Activated CD4-positive, alpha-beta T cell treated with anti-CD3 and anti-CD28 coated beads for 36 hours (primary cell): ENCODE results near the gene KLF11. TPM values are rescaled to one million over a fixed set of nuclear protein-coding genes. Genes with fewer than 3 reads are reported as not detected.

Source experiments
- ATAC-seq: fragments of 200-7000 bp; cut with Tn5 transposase; one replicate; pipeline ENCODE4 v1.10.0; 2021; ENCODE audit warnings: mild to moderate bottlenecking, moderate library complexity
- CTCF ChIA-PET: fragments of 350-600 bp; sonication (Branson Sonifier 250); formaldehyde crosslinking; loops from one replicate; lab custom pipeline; 2021; ENCODE audit warnings: antibody characterized with exemption; lab: Charles Lee
- POLR2A ChIA-PET: fragments of 350-600 bp; sonication (Branson Sonifier 250); formaldehyde crosslinking; loops from one replicate; lab custom pipeline; 2021; ENCODE audit warnings: antibody characterized with exemption, inconsistent platforms; lab: Charles Lee
- DNase-seq: peaks from one replicate; pipeline ENCODE4 v3.0.0-alpha.2; 2020
- H3K27ac Mint-ChIP-seq: one replicate; pipeline ENCODE4 v1.8.0; 2021; ENCODE audit warnings: mixed read lengths
- H3K27me3 Mint-ChIP-seq: one replicate; pipeline ENCODE4 v1.8.0; 2021; ENCODE audit warnings: mixed read lengths
- H3K36me3 Mint-ChIP-seq: one replicate; pipeline ENCODE4 v1.8.0; 2021; ENCODE audit warnings: low read depth, mixed read lengths
- H3K4me1 Mint-ChIP-seq: one replicate; pipeline ENCODE4 v1.8.0; 2021; ENCODE audit warnings: mixed read lengths
- H3K4me3 Mint-ChIP-seq: one replicate; pipeline ENCODE4 v1.8.0; 2021; ENCODE audit warnings: mild to moderate bottlenecking, moderate library complexity, mixed read lengths
- H3K9me3 Mint-ChIP-seq: one replicate; pipeline ENCODE4 v1.8.0; 2021; ENCODE audit warnings: low read depth, mixed read lengths
- intact Hi-C, 2 experiments: fragments of 100-400 bp; cut with DNase I in 1 of 2; cut with micrococcal nuclease in 1 of 2; formaldehyde crosslinking; loops; one replicate each; pipeline versions ENCODE4 v1.14.2 to v1.15.1; 2022 to 2024; cut with DNase I, micrococcal nuclease
- total RNA-seq, 2 experiments: library from RNA; stranded (reverse); gene quantifications; one replicate each; pipeline ENCODE4 v1.2.3, GENCODE V29; 2021

The KLF11 gene
- total RNA-seq, 2 experiments from 2014 or later: 4.2 to 4.5 TPM

GRCh38 chr2:10036095-10036884, 7.1 kb upstream of the KLF11 start:
- POLR2A ChIA-PET: no interaction called here
- DNase-seq: peak; percentile 70
- H3K27ac Mint-ChIP-seq: no peak overlapping the region
- H3K4me3 Mint-ChIP-seq: no peak overlapping the region
- peak; percentile 90 for ATAC-seq
- CTCF ChIA-PET: interaction anchor here (0.6 to 3.4 kb wide), 6 partner anchors 12 to 222 kb away, joined by 3 to 12 read pairs (median 4); no protein-coding TSS in a partner anchor
- intact Hi-C loops: no loop called here
- no peaks in the 10 kb centered on the region for H3K9me3 Mint-ChIP-seq
- no peaks in the 10 kb centered on the region for H3K36me3 Mint-ChIP-seq
- H3K4me1 Mint-ChIP-seq: peaks cover 4% of the 10 kb centered on the region
- H3K27me3 Mint-ChIP-seq: no peaks in the 10 kb centered on the region

- Mint-ChIP-seq H3K36me3 (no peaks in the 10 kb centered on the region), H3K9me3 (no peaks in the 10 kb centered on the region), H3K4me3 (no peak overlapping the region), H3K4me1 (peaks cover 11% of the 10 kb centered on the region), H3K27me3 (peaks cover 3% of the 10 kb centered on the region), H3K27ac (no peak overlapping the region)
- intact Hi-C loops: no loop called here
- DNase-seq: no peak
- ATAC-seq: no peak
- POLR2A ChIA-PET: no interaction called here
- CTCF ChIA-PET: interaction anchor here (0.7 to 3.4 kb wide), 3 partner anchors 10 to 829 kb away, joined by 3 to 12 read pairs (median 4); no protein-coding TSS in a partner anchor
These were observed 5.2 kb upstream of the KLF11 start for GRCh38 chr2:10038123-10038522.

DNA sequence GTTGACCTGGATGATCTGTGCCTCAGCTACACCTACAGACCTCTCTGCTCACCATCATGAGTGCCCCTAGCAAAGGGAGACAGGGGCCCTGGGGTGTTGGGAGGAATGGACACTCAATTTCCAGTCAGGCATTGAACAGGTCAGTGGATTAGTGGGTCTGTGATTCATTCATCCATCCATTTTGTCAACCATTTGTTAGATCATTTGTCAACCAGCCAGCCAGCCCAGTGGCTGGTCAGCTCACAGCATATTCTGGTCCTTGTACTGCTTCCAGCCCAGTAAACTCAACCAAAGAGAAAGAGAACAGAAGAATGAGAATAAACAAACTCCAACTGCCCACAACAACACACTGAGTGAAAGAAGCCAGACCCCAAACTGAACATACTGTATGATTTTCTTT, 4.6 kb upstream of the KLF11 start:
- no peak for DNase-seq
- CTCF ChIA-PET: interaction anchor here (0.7 to 1.1 kb wide), 3 partner anchors 9 to 830 kb away, joined by 3 to 4 read pairs (median 3); no protein-coding TSS in a partner anchor

GRCh38 chr2:10039658-10040410, 3.5 kb upstream of the KLF11 start:
- Mint-ChIP-seq H3K4me1 (peaks cover 14% of the 10 kb centered on the region), H3K9me3 (no peaks in the 10 kb centered on the region), H3K4me3 (no peak overlapping the region), H3K27me3 (peaks cover 3% of the 10 kb centered on the region), H3K36me3 (no peaks in the 10 kb centered on the region), H3K27ac (no peak overlapping the region)
- POLR2A ChIA-PET: no interaction called here
- CTCF ChIA-PET: interaction anchor here (1.1 kb wide), 1 partner anchor 55 kb away, joined by 3 read pairs; no protein-coding TSS in a partner anchor
- intact Hi-C loops: loop anchor here (10.0 kb wide), 1 partner anchor 485 kb away; the partner anchor contains the start of gene ADAM17 (in 2 of the 2)
- ATAC-seq (no peak), DNase-seq (no peak)

More for the DNA sequence above, 4.6 kb upstream of the KLF11 start:
- H3K36me3 Mint-ChIP-seq: no peaks in the 10 kb centered on the region
- no peaks in the 10 kb centered on the region for H3K9me3 Mint-ChIP-seq
- POLR2A ChIA-PET: no interaction called here
- intact Hi-C loops: no loop called here
- H3K4me3 Mint-ChIP-seq: no peak overlapping the region
- no peak for ATAC-seq
- H3K27ac Mint-ChIP-seq: no peak overlapping the region
- peaks cover 11% of the 10 kb centered on the region for H3K4me1 Mint-ChIP-seq
- H3K27me3 Mint-ChIP-seq: peaks cover 3% of the 10 kb centered on the region

DNA sequence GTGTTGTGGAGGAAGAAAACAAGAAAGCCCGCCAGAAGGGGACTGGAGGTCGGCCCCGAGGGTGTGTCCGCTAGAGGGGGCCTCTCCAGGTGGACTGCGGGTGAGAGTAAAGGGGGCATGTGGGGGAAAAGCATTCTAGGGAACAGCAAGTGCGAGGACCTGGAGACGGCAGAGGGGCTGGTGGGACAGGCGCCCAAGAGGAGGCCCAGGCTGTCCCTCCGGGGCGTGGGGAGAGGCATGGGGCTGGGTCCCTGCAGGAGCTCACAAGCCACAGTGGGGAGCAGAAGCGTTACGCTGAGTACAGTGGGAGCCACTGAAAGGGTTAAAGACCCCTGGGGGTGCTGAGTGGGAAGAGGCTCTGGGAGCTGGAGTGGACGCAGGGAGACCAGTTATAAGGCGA, 1.6 kb upstream of the KLF11 start:
- H3K36me3 Mint-ChIP-seq: no peaks in the 10 kb centered on the region
- no peaks in the 10 kb centered on the region for H3K9me3 Mint-ChIP-seq
- CTCF ChIA-PET: interaction anchor here (2.3 kb wide), 1 partner anchor 57 kb away, joined by 8 read pairs; no protein-coding TSS in a partner anchor
- H3K4me3 Mint-ChIP-seq: no peak overlapping the region
- ATAC-seq: no peak
- no peak overlapping the region for H3K27ac Mint-ChIP-seq
- H3K27me3 Mint-ChIP-seq: peaks cover 3% of the 10 kb centered on the region
- no peak for DNase-seq
- H3K4me1 Mint-ChIP-seq: peaks cover 12% of the 10 kb centered on the region
- POLR2A ChIA-PET: interaction anchor here (0.7 kb wide), 1 partner anchor 108 kb away, joined by 3 read pairs; no protein-coding TSS in a partner anchor
- intact Hi-C loops: loop anchor here (2.0 to 10.0 kb wide), 2 partner anchors 487 to 567 kb away; partner anchors contain the start of genes ADAM17 (in 2 of the 2) and IAH1 (in 1 of the 2)

- Mint-ChIP-seq H3K36me3 (no peaks in the 10 kb centered on the region), H3K4me1 (peaks cover 12% of the 10 kb centered on the region), H3K4me3 (peak overlapping the region; percentile 63), H3K9me3 (no peaks in the 10 kb centered on the region), H3K27me3 (peaks cover 3% of the 10 kb centered on the region), H3K27ac (peak overlapping the region; percentile 9)
- DNase-seq (peak; percentile 46), ATAC-seq (no peak)
- intact Hi-C loops: loop anchor here (1.0 to 10.0 kb wide), 4 partner anchors 78 to 619 kb away; partner anchors contain the start of genes ADAM17 (in 2 of the 2), CPSF3 (in 1 of the 2), IAH1 (in 1 of the 2) and ITGB1BP1 (in 1 of the 2)
- ChIA-PET POLR2A (interaction anchor here (0.7 kb wide), 2 partner anchors 109 to 199 kb away, joined by 3 read pairs; partner anchors contain the start of gene TAF1B), CTCF (interaction anchor here (0.7 to 2.3 kb wide), 2 partner anchors 58 to 90 kb away, joined by 3 to 8 read pairs; no protein-coding TSS in a partner anchor)
These were observed 819 bp upstream of the KLF11 start for GRCh38 chr2:10042301-10043161.

GRCh38 chr2:10043906-10044601, 704 bp downstream of the KLF11 start:
- peaks cover 3% of the 10 kb centered on the region for H3K27me3 Mint-ChIP-seq
- ChIA-PET POLR2A (no interaction called here), CTCF (interaction anchor here (0.6 to 6.0 kb wide), 4 partner anchors 60 to 245 kb away, joined by 3 to 71 read pairs (median 6); no protein-coding TSS in a partner anchor)

GRCh38 chr2:10045561-10046355, 2.4 kb downstream of the KLF11 start:
- intact Hi-C loops: loop anchor here (2.0 to 10.0 kb wide), 3 partner anchors 248 to 491 kb away; partner anchors contain the start of genes ADAM17 (in 2 of the 2) and YWHAQ (in 1 of the 2)
- Mint-ChIP-seq H3K36me3 (no peaks in the 10 kb centered on the region), H3K4me1 (peaks cover 12% of the 10 kb centered on the region), H3K27ac (no peak overlapping the region), H3K9me3 (no peaks in the 10 kb centered on the region), H3K4me3 (peak overlapping the region; percentile 42), H3K27me3 (peaks cover 3% of the 10 kb centered on the region)
- ChIA-PET CTCF (interaction anchor here (0.8 to 6.0 kb wide), 8 partner anchors 17 to 246 kb away, joined by 3 to 71 read pairs (median 4); partner anchors contain the start of gene TAF1B), POLR2A (no interaction called here)
- DNase-seq (no peak), ATAC-seq (no peak)

More at GRCh38 chr2:10043906-10044601, 704 bp downstream of the KLF11 start:
- peak; percentile 81 for ATAC-seq
- DNase-seq: peak; percentile 95
- Mint-ChIP-seq H3K27ac (peak overlapping the region; percentile 78), H3K4me3 (peak overlapping the region; percentile 66), H3K9me3 (no peaks in the 10 kb centered on the region), H3K4me1 (peaks cover 12% of the 10 kb centered on the region), H3K36me3 (no peaks in the 10 kb centered on the region)
- intact Hi-C loops: loop anchor here (1.0 to 10.0 kb wide), 8 partner anchors 76 to 621 kb away; partner anchors contain the start of genes ADAM17 (in 2 of the 2), GRHL1 (in 2 of the 2), CPSF3 (in 1 of the 2) and IAH1 (in 1 of the 2)

DNA sequence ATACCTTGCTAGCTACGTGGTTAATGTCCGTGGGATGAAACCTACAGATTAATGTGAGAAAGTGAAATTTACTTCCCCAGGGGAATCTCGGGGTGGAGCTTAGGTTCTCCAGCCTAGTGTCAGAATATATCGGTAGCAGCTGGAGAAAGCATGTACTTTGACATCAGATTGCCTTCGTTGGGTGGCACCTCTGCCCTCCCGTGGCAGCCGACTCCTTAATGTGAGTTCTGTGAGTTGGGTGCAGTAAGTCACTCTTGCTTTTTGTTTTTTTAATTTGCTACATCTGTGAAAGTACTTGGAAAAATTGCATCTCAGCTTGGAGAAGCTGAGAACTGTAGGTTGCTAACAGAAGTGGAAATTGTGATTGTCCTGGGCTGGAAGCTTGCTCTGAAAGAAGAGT, 3.6 kb downstream of the KLF11 start:
- no peak overlapping the region for H3K27ac Mint-ChIP-seq
- DNase-seq (no peak), ATAC-seq (no peak)
- no peak overlapping the region for H3K4me3 Mint-ChIP-seq
- H3K9me3 Mint-ChIP-seq: no peaks in the 10 kb centered on the region
- ChIA-PET POLR2A (no interaction called here), CTCF (interaction anchor here (0.6 to 6.0 kb wide), 14 partner anchors 11 to 388 kb away, joined by 3 to 71 read pairs (median 4); partner anchors contain the start of gene TAF1B)
- no peaks in the 10 kb centered on the region for H3K27me3 Mint-ChIP-seq
- peaks cover 12% of the 10 kb centered on the region for H3K4me1 Mint-ChIP-seq
- intact Hi-C loops: loop anchor here (5.0 to 10.0 kb wide), 2 partner anchors 250 to 492 kb away; partner anchors contain the start of gene ADAM17 (in 2 of the 2)
- H3K36me3 Mint-ChIP-seq: peaks cover under 1% of the 10 kb centered on the region
